GM19238 (cell line): ENCODE measurements around the gene CPSF2.
"Not testable (repeated sequence)": the region's sequence is repeated elsewhere in the genome, so short reads cannot be mapped to it uniquely, and the experiment has no call there.

ENCODE experiments used
- DNase-seq: peaks from one replicate; pipeline ENCODE4 v3.0.0; 2011; ENCODE audit warnings: low spot score; ENCODE audit not compliant: insufficient read length

The CPSF2 gene

GRCh38 chr14:92154283-92154942 lies 32.6 kb downstream of the CPSF2 start:
- DNase-seq = no peak

- DNase-seq = no peak
Observed at GRCh38 chr14:92160619-92161018, 38.9 kb downstream of the CPSF2 start.

GRCh38 chr14:92161521-92161920 lies 39.8 kb downstream of the CPSF2 start:
- no peak for DNase-seq

GRCh38 chr14:92164958-92165357 lies 43.2 kb downstream of the CPSF2 start:
- no peak for DNase-seq

- DNase-seq = no peak
Observed at GRCh38 chr14:92173668-92174067, 51.9 kb downstream of the CPSF2 start.

- DNase-seq = no peak
Observed at GRCh38 chr14:92175811-92176210, 54.0 kb downstream of the CPSF2 start.

GRCh38 chr14:92176476-92176875 lies 54.7 kb downstream of the CPSF2 start:
- DNase-seq = no peak

GRCh38 chr14:92179178-92179577 lies 57.4 kb downstream of the CPSF2 start:
- DNase-seq = not testable (repeated sequence)

GRCh38 chr14:92185559-92185958 lies 63.8 kb downstream of the CPSF2 start:
- no peak for DNase-seq

GRCh38 chr14:92187616-92188015 lies 65.8 kb downstream of the CPSF2 start:
- DNase-seq = not testable (repeated sequence)

- no peak for DNase-seq
Observed at GRCh38 chr14:92190768-92191167, 69.0 kb downstream of the CPSF2 start.

GRCh38 chr14:92198804-92199203 lies 77.0 kb downstream of the CPSF2 start:
- DNase-seq = no peak

GRCh38 chr14:92199763-92200162 lies 78.0 kb downstream of the CPSF2 start:
- no peak for DNase-seq

- no peak for DNase-seq
Observed at GRCh38 chr14:92203116-92203515, 81.3 kb downstream of the CPSF2 start.

- no peak for DNase-seq
Observed at GRCh38 chr14:92204792-92205191, 83.0 kb downstream of the CPSF2 start.

- DNase-seq = no peak
Observed at GRCh38 chr14:92207012-92207927, 85.5 kb downstream of the CPSF2 start.

GRCh38 chr14:92207928-92208265 lies 86.1 kb downstream of the CPSF2 start:
- no peak for DNase-seq

- DNase-seq = no peak
Observed at GRCh38 chr14:92209141-92209540, 87.4 kb downstream of the CPSF2 start.

GRCh38 chr14:92213125-92213524 lies 91.4 kb downstream of the CPSF2 start:
- not testable (repeated sequence) for DNase-seq

- DNase-seq = no peak
Observed at GRCh38 chr14:92215579-92215978, 93.8 kb downstream of the CPSF2 start.

- no peak for DNase-seq
Observed at GRCh38 chr14:92217936-92218335, 96.2 kb downstream of the CPSF2 start.
